Astrocyte of the cerebellum (primary cell): Measurements from ENCODE around the gene DNPH1.

Experiments
- DNase-seq: peaks from one replicate; pipeline ENCODE4 v3.0.0-alpha.2; 2011; ENCODE audit warnings: low read depth
- H3K4me3 ChIP-seq: 2 replicates; pipeline ENCODE4 v1.5.1; 2011; ENCODE audit warnings: mild to moderate bottlenecking, low read depth, low read length, moderate library complexity
- in situ Hi-C: cut with HindIII; loops from 2 replicates; pipeline ENCODE4 v1.10.0; 2017; ENCODE audit warnings: low sequenced_read_pairs
- TF ChIP-seq, protein P1 (sequence below): IDR thresholded peaks from 2 replicates; pipeline ENCODE4 v1.5.1; 2012; ENCODE audit warnings: low read length, low read depth, moderate library complexity, mild to moderate bottlenecking; ENCODE audit errors: missing control alignments

DNPH1 gene

DNA sequence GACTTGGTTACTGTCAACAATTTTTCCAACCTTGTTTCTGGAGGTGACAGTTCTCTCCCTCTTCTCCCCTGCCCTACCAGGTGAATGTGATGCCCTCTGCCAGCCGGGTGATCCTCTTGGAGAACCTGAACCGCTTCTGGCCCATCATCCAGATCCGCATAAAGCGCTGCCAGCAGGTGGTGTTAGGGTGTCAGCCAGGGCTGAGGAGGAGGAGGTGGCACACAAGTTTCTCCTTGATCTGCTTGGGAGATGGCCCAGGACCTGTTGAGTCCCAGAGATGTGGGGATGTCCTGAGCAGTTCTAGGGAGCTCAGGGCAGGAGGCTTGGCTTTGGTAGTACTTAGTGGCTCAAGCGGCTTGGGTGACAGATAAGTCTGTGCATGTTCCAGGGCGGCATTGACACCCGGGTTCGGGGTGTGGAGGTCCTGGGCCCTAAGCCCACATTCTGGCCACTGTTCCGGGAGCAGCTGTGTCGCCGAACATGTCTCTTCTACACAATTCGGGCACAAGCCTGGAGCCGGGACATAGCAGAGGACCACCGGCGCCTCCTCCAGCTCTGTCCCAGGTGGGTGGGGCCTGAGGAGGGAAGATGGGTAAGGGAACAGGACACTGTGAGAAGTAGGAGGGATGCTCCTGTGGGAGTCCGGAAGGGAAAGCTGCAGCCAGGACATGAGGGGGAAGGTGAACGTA is 26.1 kb downstream of the DNPH1 start:
- TF ChIP-seq, protein P1, sequence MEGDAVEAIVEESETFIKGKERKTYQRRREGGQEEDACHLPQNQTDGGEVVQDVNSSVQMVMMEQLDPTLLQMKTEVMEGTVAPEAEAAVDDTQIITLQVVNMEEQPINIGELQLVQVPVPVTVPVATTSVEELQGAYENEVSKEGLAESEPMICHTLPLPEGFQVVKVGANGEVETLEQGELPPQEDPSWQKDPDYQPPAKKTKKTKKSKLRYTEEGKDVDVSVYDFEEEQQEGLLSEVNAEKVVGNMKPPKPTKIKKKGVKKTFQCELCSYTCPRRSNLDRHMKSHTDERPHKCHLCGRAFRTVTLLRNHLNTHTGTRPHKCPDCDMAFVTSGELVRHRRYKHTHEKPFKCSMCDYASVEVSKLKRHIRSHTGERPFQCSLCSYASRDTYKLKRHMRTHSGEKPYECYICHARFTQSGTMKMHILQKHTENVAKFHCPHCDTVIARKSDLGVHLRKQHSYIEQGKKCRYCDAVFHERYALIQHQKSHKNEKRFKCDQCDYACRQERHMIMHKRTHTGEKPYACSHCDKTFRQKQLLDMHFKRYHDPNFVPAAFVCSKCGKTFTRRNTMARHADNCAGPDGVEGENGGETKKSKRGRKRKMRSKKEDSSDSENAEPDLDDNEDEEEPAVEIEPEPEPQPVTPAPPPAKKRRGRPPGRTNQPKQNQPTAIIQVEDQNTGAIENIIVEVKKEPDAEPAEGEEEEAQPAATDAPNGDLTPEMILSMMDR, result no peak
- no peak overlapping the region for H3K4me3 ChIP-seq
- DNase-seq, result no peak
- in situ Hi-C loops, result no loop called here

DNA sequence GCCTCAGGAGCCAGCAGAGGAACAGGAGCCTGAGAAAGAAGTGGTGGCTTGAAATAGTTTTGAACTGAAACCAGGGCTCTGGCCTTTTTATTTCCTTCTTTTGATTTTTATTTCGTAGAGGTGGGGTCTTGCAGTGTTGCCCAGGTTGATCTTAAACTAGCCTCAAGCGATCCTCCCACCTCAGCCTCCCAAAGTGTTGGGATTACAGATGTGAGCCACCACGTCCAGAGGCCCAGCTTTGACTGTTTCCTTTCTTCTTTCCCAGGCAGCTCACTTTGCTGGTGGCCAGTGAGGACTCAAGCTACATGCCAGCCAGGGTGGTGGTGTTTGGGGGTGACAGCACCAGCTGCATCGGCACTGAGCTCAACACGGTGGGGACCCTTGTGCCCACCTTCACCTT is 26.8 kb downstream of the DNPH1 start:
- in situ Hi-C loops, result no loop called here
- H3K4me3 ChIP-seq, result no peak overlapping the region
- TF ChIP-seq, protein P1, result no peak
- DNase-seq, result no peak

DNA sequence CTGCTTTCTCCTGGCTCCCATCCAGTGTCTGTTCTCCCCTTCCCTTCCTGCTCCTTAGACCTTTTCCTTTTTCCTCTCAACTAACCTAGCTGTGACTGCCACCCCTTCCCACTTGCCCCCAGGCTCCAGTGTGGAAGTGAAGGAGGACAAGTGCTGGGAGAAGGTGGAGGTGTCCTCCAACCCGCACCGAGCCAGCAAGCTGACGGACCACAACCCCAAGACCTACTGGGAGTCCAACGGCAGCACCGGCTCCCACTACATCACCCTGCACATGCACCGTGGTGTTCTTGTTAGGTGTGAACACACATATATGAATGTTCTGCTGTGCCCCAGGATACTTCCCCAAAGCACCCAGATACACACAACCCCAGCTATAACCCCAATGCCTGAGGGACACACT is 28.7 kb downstream of the DNPH1 start:
- H3K4me3 ChIP-seq, result no peak overlapping the region
- TF ChIP-seq, protein P1, result no peak
- in situ Hi-C loops, result no loop called here
- no peak for DNase-seq

DNA sequence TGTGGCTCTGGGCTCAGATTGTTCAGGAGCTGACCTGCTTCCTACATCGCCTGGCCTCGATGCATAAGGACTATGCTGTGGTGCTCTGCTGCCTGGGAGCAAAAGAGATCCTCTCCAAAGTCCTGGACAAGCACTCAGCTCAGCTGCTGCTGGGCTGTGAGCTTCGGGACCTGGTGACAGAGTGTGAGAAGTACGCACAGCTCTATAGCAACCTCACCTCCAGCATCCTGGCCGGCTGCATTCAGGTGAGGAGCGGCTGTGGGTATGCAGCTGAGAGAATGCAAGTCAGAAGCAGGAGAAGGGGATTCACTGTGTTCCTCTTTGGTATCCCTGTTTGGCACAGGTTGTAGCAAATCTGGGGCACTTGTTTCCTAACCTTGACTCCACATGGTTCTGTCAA is 29.4 kb downstream of the DNPH1 start:
- in situ Hi-C loops, result loop anchor here (5.0 kb wide), 1 partner anchor 102 kb away; no protein-coding TSS in a partner anchor
- no peak for DNase-seq
- TF ChIP-seq, protein P1, result no peak

DNA sequence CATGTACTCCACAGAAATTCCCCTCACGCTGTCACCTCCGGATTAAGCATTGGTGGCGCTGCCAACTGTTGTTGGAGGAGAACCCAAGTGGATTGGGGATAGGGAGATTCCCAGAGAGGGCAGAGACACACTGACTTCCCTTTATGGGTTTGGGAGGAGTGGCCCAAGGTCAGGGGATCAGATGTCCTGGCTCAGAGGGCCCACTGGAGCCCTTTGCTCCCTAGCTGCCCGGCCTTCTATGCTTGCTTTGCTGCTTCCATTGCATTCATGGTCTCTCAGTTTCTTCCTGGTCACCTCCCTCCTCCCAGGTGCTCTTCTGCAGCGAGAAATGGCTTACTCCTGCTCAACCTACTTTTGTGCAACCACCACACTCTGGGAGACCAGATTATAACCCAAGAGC is 32.9 kb downstream of the DNPH1 start:
- in situ Hi-C loops, result loop anchor here (5.0 kb wide), 1 partner anchor 106 kb away; no protein-coding TSS in a partner anchor

More for the DNA sequence above, 29.4 kb downstream of the DNPH1 start:
- no peak overlapping the region for H3K4me3 ChIP-seq

DNA sequence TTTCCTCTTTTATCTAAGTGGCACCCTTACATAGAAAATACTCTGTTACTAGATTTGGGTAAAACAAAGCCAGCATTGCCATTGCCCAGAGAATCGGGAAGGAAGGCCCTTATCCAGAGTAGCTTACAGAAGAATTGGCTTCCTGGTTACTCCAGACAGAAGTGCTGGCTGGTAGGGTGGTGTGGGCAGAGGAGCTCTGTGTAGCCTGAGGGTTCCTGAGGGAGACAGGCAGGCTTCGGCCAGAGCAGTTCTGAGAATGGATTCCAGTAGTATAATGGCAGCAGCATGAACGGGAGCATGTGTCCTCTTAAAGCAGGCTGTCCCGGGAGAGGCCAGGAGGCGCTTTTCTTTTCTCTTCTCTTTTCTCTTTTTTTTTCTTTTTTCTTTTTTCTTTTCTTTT is 35.4 kb downstream of the DNPH1 start:
- in situ Hi-C loops, result no loop called here
- TF ChIP-seq, protein P1, result no peak
- no peak overlapping the region for H3K4me3 ChIP-seq
- no peak for DNase-seq

More for the DNA sequence above, 32.9 kb downstream of the DNPH1 start:
- no peak for DNase-seq
- no peak overlapping the region for H3K4me3 ChIP-seq
- TF ChIP-seq, protein P1, result no peak
